Sigmoid colon (tissue), 7 donors: ENCODE measurements around the gene NNMT. TPM values are rescaled to one million over a fixed set of nuclear protein-coding genes. Genes with fewer than 3 reads are reported as not detected.

Experiments used
- DNase-seq: peaks from one replicate; pipeline ENCODE4 v3.0.0-alpha.2; 2019
- H3K27ac ChIP-seq, 4 donors: fragments of 200-600 bp; sonication (generic); one replicate each; pipeline ENCODE4 v1.5.1; 2016 to 2019; ENCODE audit warnings: mild to moderate bottlenecking in 1 of 4
- H3K27me3 ChIP-seq, 3 donors: fragments of 200-600 bp; sonication (generic); one replicate each; pipeline ENCODE4 v1.5.1; 2019; ENCODE audit warnings: mild to moderate bottlenecking in 1 of 3
- H3K36me3 ChIP-seq, 4 donors: fragments of 200-600 bp; sonication (generic); one replicate each; pipeline ENCODE4 v1.5.1; 2016 to 2019
- H3K4me1 ChIP-seq, 4 donors: fragments of 200-600 bp; sonication (generic); one replicate each; pipeline ENCODE4 v1.5.1; 2017 to 2019
- H3K4me3 ChIP-seq, 4 donors: fragments of 200-600 bp; sonication (generic); one replicate each; pipeline ENCODE4 v1.5.1; 2017 to 2019; ENCODE audit warnings: mild to moderate bottlenecking in 2 of 4, moderate library complexity in 1 of 4
- H3K9me3 ChIP-seq, 4 donors: fragments of 200-600 bp in 3 of 4; sonication (generic) in 3 of 4; one replicate each; pipeline versions ENCODE4 v1.5.1 to v1.6.1; 2013 to 2019
- EP300 ChIP-seq, 4 donors: sonication (generic); formaldehyde crosslinking; IDR thresholded peaks; one replicate each; pipeline ENCODE4 v1.6.1; 2017; ENCODE audit warnings: antibody characterized with exemption in 4 of 4
- POLR2A ChIP-seq, 2 donors: fragments of 450-650 bp; IDR thresholded peaks; one replicate each; pipeline ENCODE4 v1.6.1; 2016; ENCODE audit warnings: antibody characterized with exemption in 2 of 2, mild to moderate bottlenecking in 2 of 2, moderate library complexity in 2 of 2
- POLR2AphosphoS5 ChIP-seq, 4 donors: sonication (generic); formaldehyde crosslinking; IDR thresholded peaks; one replicate each; pipeline ENCODE4 v1.6.1; 2017; ENCODE audit warnings: antibody characterized with exemption in 4 of 4
- WGBS, 2 donors: extraction: QIAGEN DNeasy Blood & Tissue Kit; methylation state at CpG; one replicate each; pipeline ENCODE4 v1.1.7; 2013; 5-methylcytosine and 5-hydroxymethylcytosine counted together
- intact Hi-C: fragments of 100-400 bp; cut with DNase I; formaldehyde crosslinking; loops from one replicate; pipeline ENCODE4 v1.15.1; 2023
- polyA plus RNA-seq, 3 donors: library from polyadenylated mRNA; stranded (reverse); fragments of 200-250 nt; gene quantifications; one replicate each; pipeline ENCODE4 v1.2.3, GENCODE V29; 2013
- total RNA-seq, 4 donors: library from RNA; depleted of rRNA; stranded (reverse); fragments of >200 nt; gene quantifications; one replicate each; pipeline ENCODE4 v1.1.0, GENCODE V29; 2016
- TF ChIP-seq, protein P1 (sequence below), 4 experiments: fragments of 450-650 bp in 3 of 4; fragments of 200-600 bp in 1 of 4; IDR thresholded peaks; one replicate each; pipeline ENCODE4 v1.5.1; 2016 to 2019; ENCODE audit warnings: antibody characterized with exemption in 4 of 4, mild to moderate bottlenecking in 3 of 4, moderate library complexity in 2 of 4
- donor health status: healthy with polysubstance abuse.
- donor health status: Bipolar disorder and iron deficiency.
- donor health status: healthy.

NNMT gene
- total and polyA plus RNA-seq, 7 donors: 28.0 to 960 (median 208) TPM

- intact Hi-C loops: no loop called here
These were observed 66.1 kb downstream of the NNMT start for GRCh38 chr11:114362326-114362725.

GRCh38 chr11:114362958-114363357 is 66.8 kb downstream of the NNMT start:
- no peak overlapping the region for H3K27ac ChIP-seq
- no peak overlapping the region for H3K4me3 ChIP-seq
- TF ChIP-seq, protein P1, sequence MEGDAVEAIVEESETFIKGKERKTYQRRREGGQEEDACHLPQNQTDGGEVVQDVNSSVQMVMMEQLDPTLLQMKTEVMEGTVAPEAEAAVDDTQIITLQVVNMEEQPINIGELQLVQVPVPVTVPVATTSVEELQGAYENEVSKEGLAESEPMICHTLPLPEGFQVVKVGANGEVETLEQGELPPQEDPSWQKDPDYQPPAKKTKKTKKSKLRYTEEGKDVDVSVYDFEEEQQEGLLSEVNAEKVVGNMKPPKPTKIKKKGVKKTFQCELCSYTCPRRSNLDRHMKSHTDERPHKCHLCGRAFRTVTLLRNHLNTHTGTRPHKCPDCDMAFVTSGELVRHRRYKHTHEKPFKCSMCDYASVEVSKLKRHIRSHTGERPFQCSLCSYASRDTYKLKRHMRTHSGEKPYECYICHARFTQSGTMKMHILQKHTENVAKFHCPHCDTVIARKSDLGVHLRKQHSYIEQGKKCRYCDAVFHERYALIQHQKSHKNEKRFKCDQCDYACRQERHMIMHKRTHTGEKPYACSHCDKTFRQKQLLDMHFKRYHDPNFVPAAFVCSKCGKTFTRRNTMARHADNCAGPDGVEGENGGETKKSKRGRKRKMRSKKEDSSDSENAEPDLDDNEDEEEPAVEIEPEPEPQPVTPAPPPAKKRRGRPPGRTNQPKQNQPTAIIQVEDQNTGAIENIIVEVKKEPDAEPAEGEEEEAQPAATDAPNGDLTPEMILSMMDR (IDR thresholded peaks at IDR 0.05): no peak
- TF ChIP-seq POLR2A (IDR thresholded peaks at IDR 0.05) (no peak), EP300 (IDR thresholded peaks at IDR 0.05) (no peak), POLR2AphosphoS5 (IDR thresholded peaks at IDR 0.05) (no peak)
- intact Hi-C loops: no loop called here
- no peaks in the 10 kb centered on the region for H3K9me3 ChIP-seq
- no peaks in the 10 kb centered on the region for H3K36me3 ChIP-seq
- no peak for DNase-seq
- H3K27me3 ChIP-seq: no peaks in the 10 kb centered on the region
- H3K4me1 ChIP-seq: no peaks in the 10 kb centered on the region
- 37 to 64% methylated on average over 3 of the region's 3 CpGs for WGBS, 2 donors

More at GRCh38 chr11:114362326-114362725, 66.1 kb downstream of the NNMT start:
- no peak overlapping the region for H3K27ac ChIP-seq
- WGBS, 2 donors: 77 to 80% methylated on average over 4 of the region's 4 CpGs
- no peaks in the 10 kb centered on the region for H3K36me3 ChIP-seq
- TF ChIP-seq, protein P1 (IDR thresholded peaks at IDR 0.05): no peak
- TF ChIP-seq POLR2A (IDR thresholded peaks at IDR 0.05) (no peak), POLR2AphosphoS5 (IDR thresholded peaks at IDR 0.05) (no peak), EP300 (IDR thresholded peaks at IDR 0.05) (no peak)
- DNase-seq: no peak
- no peaks in the 10 kb centered on the region for H3K9me3 ChIP-seq
- no peaks in the 10 kb centered on the region for H3K27me3 ChIP-seq
- H3K4me3 ChIP-seq: no peak overlapping the region
- H3K4me1 ChIP-seq: no peaks in the 10 kb centered on the region

Other genes with a start within 250 kb of the NNMT start
- gene ZBTB16, start 236.7 kb upstream of the NNMT start, total RNA-seq: 100 to 1,000 TPM in 3 of 4 donors, 10 to 100 TPM in 1; 99.5 to 197 (median 129) TPM
- gene ZBTB16, start 236.7 kb upstream of the NNMT start, polyA plus RNA-seq: 10 to 100 TPM in 2 of 3 donors, 1 to 10 TPM in 1; 9.9 to 34.4 (median 11.4) TPM
- 1 to 10 TPM; 5.0 to 7.6 (median 6.4) TPM for gene C11orf71, start 104.1 kb downstream of the NNMT start, total RNA-seq
- gene C11orf71, start 104.1 kb downstream of the NNMT start, polyA plus RNA-seq: 10 to 100 TPM in 2 of 3 donors, 1 to 10 TPM in 1; 9.6 to 16.4 (median 12.6) TPM
- 10 to 100 TPM; 20.5 to 34.4 (median 28.8) TPM for gene RBM7, start 104.3 kb downstream of the NNMT start, total RNA-seq
- 10 to 100 TPM; 21.3 to 36.3 (median 27.0) TPM for gene RBM7, start 104.3 kb downstream of the NNMT start, polyA plus RNA-seq
- gene REXO2, start 143.1 kb downstream of the NNMT start, total RNA-seq: 100 to 1,000 TPM; 158 to 238 (median 200) TPM
- 10 to 100 TPM; 49.7 to 93.1 (median 55.4) TPM for gene REXO2, start 143.1 kb downstream of the NNMT start, polyA plus RNA-seq